Measurements from ENCODE around the gene DNM1.
"Not testable (repeated sequence)": the region's sequence is repeated elsewhere in the genome, so short reads cannot be mapped to it uniquely, and the experiment has no call there.

DNA sequence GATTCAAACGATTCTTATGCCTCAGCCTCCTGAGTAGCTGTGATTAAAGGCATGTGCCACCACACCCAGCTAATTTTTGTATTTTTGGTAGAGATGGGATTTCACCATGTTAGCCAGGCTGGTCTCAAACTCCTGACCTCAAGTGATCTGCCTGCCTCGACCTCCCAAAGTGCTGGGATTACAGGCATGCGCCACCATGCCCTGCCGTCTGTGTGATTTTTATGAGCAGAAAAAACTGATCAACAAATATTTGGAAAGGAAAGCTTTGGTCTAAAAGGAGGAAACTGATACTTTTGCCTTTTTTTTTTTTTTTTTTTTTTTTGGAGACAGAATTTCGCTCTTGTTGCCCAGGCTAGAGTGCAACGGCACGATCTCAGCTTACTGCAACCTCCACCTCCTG, 27.7 kb downstream of the DNM1 start:
- TF ChIP-seq POLR2A (IDR thresholded peaks at IDR 0.05; ENCODE audit: low read depth, low read length); CTCF (IDR thresholded peaks at IDR 0.05; ENCODE audit: extremely low read depth in 1 of 2, insufficient read depth in 1 of 2, low read depth in 1 of 2, low read length in 2 of 2); POLR2AphosphoS5 (IDR thresholded peaks at IDR 0.05; ENCODE audit: insufficient read depth, low read depth, low read length): not testable (repeated sequence)
